ENCODE results near the gene TASL. TPM values are rescaled to one million over a fixed set of nuclear protein-coding genes. Genes with fewer than 3 reads are reported as not detected.

TASL gene
- total RNA-seq, 1 donor from 2014 or later, result not detected

DNA sequence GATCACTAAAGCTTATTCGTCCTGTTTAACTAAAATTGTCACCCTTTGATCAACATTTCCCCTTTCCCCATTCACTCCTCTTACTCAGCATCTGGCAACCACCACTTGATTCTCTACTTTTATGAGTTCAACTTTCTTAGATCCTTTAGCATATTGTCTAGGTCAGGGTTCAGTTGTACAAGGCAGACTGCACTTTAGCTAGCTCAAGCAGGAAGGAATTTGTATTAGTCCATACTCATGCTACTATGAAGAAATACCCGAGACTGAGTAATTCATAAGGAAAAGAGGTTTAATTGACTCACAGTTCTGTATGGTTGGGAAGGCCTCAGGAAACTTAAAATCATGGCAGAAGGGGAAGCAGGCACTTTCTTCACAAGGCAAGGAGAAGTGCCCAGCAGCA, 44.3 kb downstream of the TASL start:
- peaks cover 5% of the 10 kb centered on the region for H3K9me3 ChIP-seq (ENCODE audit: low read depth)
- TF ChIP-seq EZH2phosphoT487 (IDR thresholded peaks at IDR 0.05), result no peak
- no peak for TF ChIP-seq EZH2 (IDR thresholded peaks at IDR 0.05)
- TF ChIP-seq, protein P1, sequence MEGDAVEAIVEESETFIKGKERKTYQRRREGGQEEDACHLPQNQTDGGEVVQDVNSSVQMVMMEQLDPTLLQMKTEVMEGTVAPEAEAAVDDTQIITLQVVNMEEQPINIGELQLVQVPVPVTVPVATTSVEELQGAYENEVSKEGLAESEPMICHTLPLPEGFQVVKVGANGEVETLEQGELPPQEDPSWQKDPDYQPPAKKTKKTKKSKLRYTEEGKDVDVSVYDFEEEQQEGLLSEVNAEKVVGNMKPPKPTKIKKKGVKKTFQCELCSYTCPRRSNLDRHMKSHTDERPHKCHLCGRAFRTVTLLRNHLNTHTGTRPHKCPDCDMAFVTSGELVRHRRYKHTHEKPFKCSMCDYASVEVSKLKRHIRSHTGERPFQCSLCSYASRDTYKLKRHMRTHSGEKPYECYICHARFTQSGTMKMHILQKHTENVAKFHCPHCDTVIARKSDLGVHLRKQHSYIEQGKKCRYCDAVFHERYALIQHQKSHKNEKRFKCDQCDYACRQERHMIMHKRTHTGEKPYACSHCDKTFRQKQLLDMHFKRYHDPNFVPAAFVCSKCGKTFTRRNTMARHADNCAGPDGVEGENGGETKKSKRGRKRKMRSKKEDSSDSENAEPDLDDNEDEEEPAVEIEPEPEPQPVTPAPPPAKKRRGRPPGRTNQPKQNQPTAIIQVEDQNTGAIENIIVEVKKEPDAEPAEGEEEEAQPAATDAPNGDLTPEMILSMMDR (IDR thresholded peaks at IDR 0.05), result no peak
- no peaks in the 10 kb centered on the region for H3K27me3 ChIP-seq
- no peak for DNase-seq (ENCODE audit: low spot score)
- no peak overlapping the region for H3K9ac ChIP-seq
- H3F3A ChIP-seq (ENCODE audit: low read depth), result no peaks in the 10 kb centered on the region
- H4K20me1 ChIP-seq (ENCODE audit: low read depth), result no peaks in the 10 kb centered on the region
- H3K36me3 Mint-ChIP-seq, result no peaks in the 10 kb centered on the region
- H3K4me2 ChIP-seq, result no peak overlapping the region
- H3K4me3 Mint-ChIP-seq, result no peak overlapping the region
- no peaks in the 10 kb centered on the region for H3K36me3 ChIP-seq
- H3K27ac Mint-ChIP-seq, result no peak overlapping the region
- no peaks in the 10 kb centered on the region for H3K79me2 ChIP-seq (ENCODE audit: low read depth)
- no peak overlapping the region for H2AFZ ChIP-seq (replicated peaks)
- no peak overlapping the region for H3K4me3 ChIP-seq
- no peak overlapping the region for H3K27ac ChIP-seq
- no peaks in the 10 kb centered on the region for H3K4me1 ChIP-seq
- H3K4me1 Mint-ChIP-seq, result no peaks in the 10 kb centered on the region
- H3K27me3 Mint-ChIP-seq (ENCODE audit: insufficient read depth, low read depth), result no peaks in the 10 kb centered on the region
- H3K9me3 Mint-ChIP-seq, result peaks cover 6% of the 10 kb centered on the region

DNA sequence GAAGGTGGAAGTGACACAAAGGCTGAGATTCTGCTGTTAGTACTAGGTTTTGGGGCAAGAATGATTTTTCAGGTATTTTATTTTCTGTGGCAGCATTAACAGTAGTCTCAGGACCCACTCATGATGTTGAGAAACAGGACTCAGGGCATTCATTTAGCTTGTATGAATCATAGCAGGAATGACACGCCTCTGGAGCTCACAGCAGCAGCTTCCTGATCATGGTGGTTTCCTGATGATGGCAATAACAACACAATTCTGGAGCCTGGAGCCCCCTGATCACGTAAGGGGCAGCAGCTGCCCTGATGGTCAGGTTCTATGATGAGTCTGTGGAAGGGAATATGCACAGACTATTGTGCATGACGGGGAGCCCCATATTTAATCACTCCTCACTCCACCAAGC, 47.0 kb downstream of the TASL start:
- Histone ChIP-seq H3F3A (ENCODE audit: low read depth) (no peaks in the 10 kb centered on the region), H2AFZ (replicated peaks) (no peak overlapping the region), H4K20me1 (ENCODE audit: low read depth) (no peaks in the 10 kb centered on the region), H3K27ac (no peak overlapping the region), H3K27me3 (no peaks in the 10 kb centered on the region), H3K4me3 (no peak overlapping the region), H3K4me1 (no peaks in the 10 kb centered on the region), H3K79me2 (ENCODE audit: low read depth) (no peaks in the 10 kb centered on the region), H3K9me3 (ENCODE audit: low read depth) (peaks cover 3% of the 10 kb centered on the region), H3K4me2 (no peak overlapping the region), H3K36me3 (no peaks in the 10 kb centered on the region), H3K9ac (no peak overlapping the region)
- no peaks in the 10 kb centered on the region for H3K36me3 Mint-ChIP-seq
- H3K4me1 Mint-ChIP-seq, result no peaks in the 10 kb centered on the region
- H3K27me3 Mint-ChIP-seq (ENCODE audit: insufficient read depth, low read depth), result no peaks in the 10 kb centered on the region
- TF ChIP-seq, protein P1 (IDR thresholded peaks at IDR 0.05), result no peak
- TF ChIP-seq EZH2 (IDR thresholded peaks at IDR 0.05) (no peak), EZH2phosphoT487 (IDR thresholded peaks at IDR 0.05) (no peak)
- H3K9me3 Mint-ChIP-seq, result peaks cover 3% of the 10 kb centered on the region
- no peak overlapping the region for H3K27ac Mint-ChIP-seq
- DNase-seq (ENCODE audit: low spot score), result no peak
- no peak overlapping the region for H3K4me3 Mint-ChIP-seq

DNA sequence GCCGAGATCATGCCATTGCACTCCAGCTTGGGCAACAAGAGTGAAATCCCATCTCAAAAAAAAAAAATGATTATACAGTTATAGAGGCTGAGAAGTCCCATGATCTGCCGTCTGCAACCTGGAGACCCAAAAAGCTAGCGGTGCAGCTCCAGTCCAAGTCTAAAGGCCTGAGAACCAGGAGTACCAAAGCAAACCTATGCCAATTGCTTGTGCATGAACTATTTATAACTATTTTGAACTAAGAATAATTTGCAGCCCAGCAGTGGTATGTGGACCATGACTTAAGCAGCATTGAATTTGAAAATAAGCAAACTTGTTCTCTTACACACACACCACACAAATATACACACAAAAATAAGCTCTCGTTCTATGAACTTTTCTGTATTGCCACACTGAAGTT, 51.8 kb downstream of the TASL start:
- TF ChIP-seq EZH2 (IDR thresholded peaks at IDR 0.05) (no peak), EZH2phosphoT487 (IDR thresholded peaks at IDR 0.05) (no peak)
- TF ChIP-seq, protein P1 (IDR thresholded peaks at IDR 0.05), result no peak
- H4K20me1 ChIP-seq (ENCODE audit: low read depth), result no peaks in the 10 kb centered on the region
- no peak overlapping the region for H3K27ac ChIP-seq
- peaks cover 3% of the 10 kb centered on the region for H3K9me3 ChIP-seq (ENCODE audit: low read depth)
- H3K4me1 ChIP-seq, result no peaks in the 10 kb centered on the region
- DNase-seq (ENCODE audit: low spot score), result no peak
- H3K4me3 ChIP-seq, result no peak overlapping the region
- no peak overlapping the region for H2AFZ ChIP-seq (replicated peaks)
- no peaks in the 10 kb centered on the region for H3K27me3 ChIP-seq
- no peaks in the 10 kb centered on the region for H3K79me2 ChIP-seq (ENCODE audit: low read depth)
- peaks cover 13% of the 10 kb centered on the region for H3K4me1 Mint-ChIP-seq
- H3K27ac Mint-ChIP-seq, result no peak overlapping the region
- H3K36me3 Mint-ChIP-seq, result no peaks in the 10 kb centered on the region
- H3K36me3 ChIP-seq, result no peaks in the 10 kb centered on the region
- no peak overlapping the region for H3K4me2 ChIP-seq
- H3K4me3 Mint-ChIP-seq, result no peak overlapping the region
- H3K9ac ChIP-seq, result no peak overlapping the region
- no peaks in the 10 kb centered on the region for H3K27me3 Mint-ChIP-seq (ENCODE audit: insufficient read depth, low read depth)
- no peaks in the 10 kb centered on the region for H3F3A ChIP-seq (ENCODE audit: low read depth)
- peaks cover 3% of the 10 kb centered on the region for H3K9me3 Mint-ChIP-seq
